ENCODE measurements around the gene CSF3R.
"Not testable (repeated sequence)": the region's sequence is repeated elsewhere in the genome, so short reads cannot be mapped to it uniquely, and the experiment has no call there.

The CSF3R gene

DNA sequence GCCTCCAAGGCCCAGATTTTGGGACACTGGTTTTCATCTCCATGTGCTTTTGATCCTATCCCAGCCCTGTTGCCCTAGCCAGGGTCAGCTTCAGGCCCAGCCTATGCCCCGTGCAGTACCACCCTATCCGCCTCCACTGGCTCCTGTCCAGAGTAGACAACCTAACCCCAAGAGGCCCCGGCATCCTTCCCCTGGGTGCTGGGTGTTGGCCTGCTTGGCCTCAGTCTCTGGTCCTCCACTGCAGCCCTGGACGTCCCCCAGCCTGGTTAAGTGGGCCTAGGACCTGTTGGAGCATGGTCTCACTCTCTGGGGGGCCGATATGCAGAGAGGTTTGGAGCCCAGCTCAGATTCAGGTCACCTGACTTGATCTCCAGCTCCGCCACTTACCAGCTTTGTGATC is 1.6 kb downstream of the CSF3R start:
- DNase-seq (ENCODE audit: low spot score) = no peak

DNA sequence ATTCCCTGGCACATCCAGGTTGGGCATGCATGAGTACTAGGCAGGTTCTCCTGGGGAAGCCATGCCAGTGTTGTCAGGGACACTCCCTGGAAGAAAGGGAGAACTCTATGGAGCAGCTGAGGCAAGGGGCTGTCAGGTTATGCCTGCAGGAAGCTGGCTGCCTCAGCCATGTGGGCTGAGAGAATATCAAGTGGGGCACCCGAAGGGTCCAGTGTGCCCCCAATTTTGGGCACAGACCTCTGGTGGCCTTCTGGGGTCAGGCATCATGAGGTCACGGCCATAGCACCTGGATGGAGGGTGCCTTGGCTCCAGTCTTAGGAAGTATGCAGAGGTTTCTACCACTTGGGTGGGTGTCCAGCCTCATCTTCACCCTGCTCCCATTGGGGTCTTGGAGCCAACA is 2.6 kb downstream of the CSF3R start:
- DNase-seq (ENCODE audit: low spot score) = no peak

DNA sequence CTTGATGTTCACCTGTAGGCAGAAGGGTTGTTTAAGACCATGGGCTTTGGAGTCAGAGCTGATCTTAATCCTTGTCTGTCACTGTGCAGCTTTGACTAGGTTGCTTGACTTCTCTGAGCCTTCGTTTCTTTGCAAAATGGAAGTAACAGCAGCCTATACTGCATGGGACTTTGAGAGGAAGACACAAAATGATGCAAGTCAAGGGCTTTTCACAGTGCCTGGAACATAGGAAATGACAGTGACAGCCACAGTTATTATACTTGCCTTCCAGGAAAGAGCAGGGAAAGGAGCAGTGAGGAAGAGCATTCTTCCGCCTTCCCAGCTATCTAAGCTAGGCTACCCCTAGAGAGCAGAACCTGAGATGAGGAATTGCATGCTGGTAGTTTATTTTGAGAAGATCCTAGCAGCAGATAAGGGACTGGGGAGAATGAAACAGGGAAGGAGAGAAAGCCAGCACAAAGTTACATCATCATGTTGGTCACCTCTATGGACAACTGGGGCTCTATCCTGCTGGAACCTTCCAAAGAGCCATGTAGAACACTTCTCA is 3.1 kb downstream of the CSF3R start:
- no peak for DNase-seq (ENCODE audit: low spot score)

DNA sequence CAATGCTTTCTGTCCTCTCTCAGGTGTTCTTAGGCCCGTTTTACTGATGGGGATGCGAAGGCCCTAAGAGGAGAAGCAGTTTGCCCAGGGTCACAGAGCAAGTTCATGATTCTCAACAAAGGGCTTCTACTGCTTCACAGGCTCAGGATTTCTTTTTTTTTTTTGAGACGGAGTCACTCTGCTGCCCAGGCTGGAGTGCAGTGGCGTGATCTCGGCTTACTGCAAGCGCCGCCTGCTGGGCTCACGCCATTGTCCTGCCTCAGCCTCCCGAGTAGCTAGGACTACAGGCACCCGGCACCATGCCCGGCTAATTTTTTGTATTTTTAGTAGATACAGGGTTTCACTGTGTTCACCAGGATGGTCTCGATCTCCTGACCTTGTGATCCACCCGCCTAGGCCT is 5.1 kb downstream of the CSF3R start:
- not testable (repeated sequence) for DNase-seq (ENCODE audit: low spot score)

GRCh38 chr1:36476945-36477344 is 5.8 kb downstream of the CSF3R start:
- no peak for DNase-seq (ENCODE audit: low spot score)

DNA sequence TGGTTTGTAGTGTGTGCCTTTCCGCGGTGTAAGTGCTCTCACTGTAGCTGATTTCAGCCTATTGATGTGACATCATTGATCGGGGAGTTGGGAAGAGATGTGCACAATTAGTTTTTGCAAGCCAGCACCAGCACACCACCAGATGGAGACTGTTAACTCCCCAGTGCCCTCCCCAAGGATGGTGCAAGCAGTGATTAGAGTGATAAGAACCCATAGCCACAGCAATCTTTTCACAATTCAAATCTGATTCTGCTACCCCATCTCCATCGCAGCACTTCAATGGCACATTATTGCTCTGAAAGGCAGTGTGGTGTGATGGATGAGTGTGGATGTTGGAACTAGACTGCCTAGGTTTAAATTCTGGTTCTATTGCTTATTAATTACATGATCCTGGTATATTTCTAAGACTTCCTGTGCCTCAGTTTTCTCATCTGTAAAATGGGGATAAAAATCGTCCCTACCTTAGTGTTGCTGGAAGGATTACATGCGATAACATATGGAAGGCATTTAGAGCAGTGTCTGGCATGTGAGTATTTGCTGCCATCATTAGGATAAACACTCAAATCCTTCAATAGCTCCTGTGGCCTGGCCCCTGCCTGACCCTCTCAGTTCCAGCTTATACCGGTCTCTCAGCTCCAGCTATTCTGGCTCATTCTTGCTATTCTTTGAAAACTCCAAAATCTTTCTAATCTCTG is 6.7 kb downstream of the CSF3R start:
- DNase-seq (ENCODE audit: low spot score) = no peak

- DNase-seq (ENCODE audit: low spot score) = no peak
Observed at GRCh38 chr1:36475341-36475740, 7.4 kb downstream of the CSF3R start.

DNA sequence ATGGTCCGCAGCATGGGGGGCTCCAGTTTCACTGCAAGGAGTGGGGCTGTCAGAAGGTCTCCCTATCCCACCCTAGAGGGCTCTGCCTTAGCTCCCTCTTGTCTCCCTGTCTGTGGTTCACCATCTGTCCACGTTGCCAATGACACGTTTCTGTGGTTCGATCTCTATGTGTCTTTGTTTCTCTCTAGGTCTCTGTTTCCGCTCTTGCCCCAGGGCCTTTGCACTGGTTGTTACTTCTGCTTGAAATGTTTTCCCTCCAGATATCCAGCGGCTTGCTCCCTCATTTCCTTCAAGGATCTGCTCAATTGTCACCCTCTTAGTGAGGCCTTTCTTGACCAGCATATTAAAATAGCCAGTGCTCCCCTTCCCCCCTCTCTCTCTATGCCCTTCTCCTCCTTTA is 10.1 kb downstream of the CSF3R start:
- no peak for DNase-seq (ENCODE audit: low spot score)

GRCh38 chr1:36471830-36472641 is 10.7 kb downstream of the CSF3R start:
- DNase-seq (ENCODE audit: low spot score) = no peak

- no peak for DNase-seq (ENCODE audit: low spot score)
Observed at GRCh38 chr1:36469163-36469562, 13.6 kb downstream of the CSF3R start.

DNA sequence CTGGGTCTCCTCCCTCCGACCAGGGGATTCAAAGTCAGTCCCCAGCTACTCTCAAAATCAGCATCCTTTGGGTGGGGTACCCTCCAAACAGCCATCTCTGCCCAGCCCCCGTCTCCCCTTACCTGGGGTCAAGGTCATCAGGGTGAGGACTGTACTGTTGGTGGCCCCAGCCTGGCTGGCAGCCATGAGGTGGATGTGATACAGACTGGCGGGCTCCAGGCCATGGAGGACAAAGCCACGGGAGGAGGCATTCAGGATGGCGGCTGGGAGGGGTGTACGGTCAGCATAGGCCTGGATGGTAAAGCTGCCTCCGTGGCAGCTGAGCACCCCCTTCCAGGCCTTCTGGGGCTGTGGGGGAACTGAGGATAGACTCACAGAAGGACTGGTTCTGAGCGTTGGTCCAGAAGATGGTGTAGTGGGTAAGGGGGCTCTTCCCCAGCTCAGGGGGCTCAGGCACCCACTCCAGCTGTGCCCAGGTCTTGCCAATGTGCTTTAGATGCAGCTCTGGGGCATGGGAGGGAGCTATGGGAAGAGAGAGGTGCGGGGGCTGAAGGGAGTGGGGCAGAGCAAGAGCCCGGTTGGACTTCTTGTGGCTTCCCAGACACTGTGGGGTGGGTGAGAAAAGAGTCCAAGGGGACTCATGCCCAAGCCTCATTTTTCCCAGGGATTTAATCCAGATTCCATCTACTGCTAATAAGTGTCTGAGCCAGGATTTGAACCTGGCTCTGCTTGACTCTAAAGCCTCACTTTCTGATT is 14.8 kb downstream of the CSF3R start:
- no peak for DNase-seq (ENCODE audit: low spot score)

DNA sequence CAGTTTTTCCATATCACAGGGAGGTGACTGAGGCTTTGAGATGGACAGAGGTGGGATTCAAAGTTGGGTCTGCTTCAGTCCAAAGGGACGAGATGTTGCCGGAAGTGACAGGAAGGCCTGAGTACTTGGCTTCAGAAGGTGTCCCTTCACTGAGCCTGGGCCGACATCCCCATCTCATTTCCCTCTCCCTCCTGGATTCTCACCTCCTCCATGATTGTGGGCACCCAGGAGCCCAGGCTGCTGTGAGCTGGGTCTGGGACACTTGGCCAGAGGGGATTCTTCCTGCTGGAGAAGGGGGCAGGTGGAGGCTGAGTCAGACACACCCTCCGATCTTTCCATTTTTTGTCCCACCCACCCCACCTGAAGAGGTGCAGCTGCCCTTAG is 15.7 kb downstream of the CSF3R start:
- no peak for DNase-seq (ENCODE audit: low spot score)

- DNase-seq (ENCODE audit: low spot score) = no peak
Observed at GRCh38 chr1:36466370-36467026, 16.2 kb downstream of the CSF3R start.

DNA sequence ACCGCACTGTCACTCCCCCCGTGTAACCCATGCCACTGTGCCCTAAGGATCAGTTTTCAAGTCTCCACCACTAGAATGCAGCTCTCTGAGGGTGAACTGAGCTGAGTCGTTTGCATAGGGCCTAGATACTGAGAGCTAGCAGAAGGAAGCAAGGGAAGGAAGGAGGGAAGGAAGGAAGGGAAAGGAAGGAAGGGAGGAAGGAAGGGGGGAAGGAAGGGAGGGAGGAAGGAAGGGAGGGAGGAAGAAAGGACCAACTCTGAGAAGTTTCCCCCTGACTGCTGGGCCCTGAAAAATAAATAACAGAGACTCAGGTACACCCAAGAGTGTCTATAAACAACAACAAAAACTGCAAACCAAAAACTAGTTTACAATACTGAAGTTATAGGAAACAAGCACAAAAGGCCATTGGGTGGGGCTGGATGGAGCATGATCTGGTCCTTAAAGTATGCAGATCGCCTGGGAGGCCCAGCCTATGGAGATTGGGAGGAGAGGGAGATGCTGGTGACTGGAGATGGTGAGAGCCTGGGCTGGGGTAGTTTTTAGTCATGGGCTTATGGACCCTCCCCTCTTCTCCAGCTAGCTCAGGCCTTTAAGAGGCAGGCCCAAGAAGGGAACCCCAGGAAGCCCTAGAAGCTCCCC is 16.9 kb downstream of the CSF3R start:
- peak; percentile 68 for DNase-seq (ENCODE audit: low spot score)

- no peak for DNase-seq (ENCODE audit: low spot score)
Observed at GRCh38 chr1:36464605-36465393, 17.9 kb downstream of the CSF3R start.

GRCh38 chr1:36463803-36464604 is 18.7 kb downstream of the CSF3R start, which contains the start of gene MRPS15:
Gene MRPS15, minus strand, starts transcription at chr1:36464384. Its CDS starts 109 bp downstream, at chr1:36464275.
- peak; percentile 97 for DNase-seq (ENCODE audit: low spot score)

DNA sequence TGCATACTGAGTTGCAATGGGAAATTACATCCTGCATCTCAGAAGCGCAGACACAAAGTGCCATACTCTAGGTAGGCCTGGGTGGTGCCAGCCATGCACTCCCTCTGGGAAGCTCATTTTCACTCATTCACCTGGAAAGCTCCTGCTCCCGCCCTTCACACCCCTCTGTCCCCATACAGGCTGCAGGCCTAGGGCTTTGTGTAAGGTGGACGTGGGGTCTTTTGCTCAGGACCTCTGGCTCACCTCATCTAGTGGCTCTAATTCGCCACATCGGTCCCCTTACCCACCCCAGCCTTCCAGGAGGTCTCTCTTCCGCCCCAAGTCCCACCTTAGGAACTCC is 19.3 kb downstream of the CSF3R start:
- DNase-seq (ENCODE audit: low spot score) = no peak

DNA sequence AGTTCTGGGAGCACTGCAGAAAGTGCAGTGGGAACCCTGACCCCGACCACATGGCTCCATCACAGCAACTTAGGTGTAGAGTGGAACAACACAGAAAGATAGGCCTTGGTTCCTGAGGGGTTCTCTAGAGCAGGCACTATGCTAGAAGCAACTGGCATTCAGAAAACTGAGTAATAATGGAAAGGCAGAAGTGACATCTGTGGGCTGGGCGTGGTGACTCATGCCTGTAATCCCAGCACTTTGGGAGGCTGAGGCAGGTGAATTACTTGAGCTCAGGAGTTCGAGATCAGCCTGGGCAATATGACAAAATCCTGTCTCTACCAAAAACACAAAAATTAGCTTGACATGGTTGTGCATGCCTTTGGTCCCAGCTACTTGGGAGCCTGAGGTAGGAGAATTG is 23.8 kb downstream of the CSF3R start:
- no peak for DNase-seq (ENCODE audit: low spot score)

DNA sequence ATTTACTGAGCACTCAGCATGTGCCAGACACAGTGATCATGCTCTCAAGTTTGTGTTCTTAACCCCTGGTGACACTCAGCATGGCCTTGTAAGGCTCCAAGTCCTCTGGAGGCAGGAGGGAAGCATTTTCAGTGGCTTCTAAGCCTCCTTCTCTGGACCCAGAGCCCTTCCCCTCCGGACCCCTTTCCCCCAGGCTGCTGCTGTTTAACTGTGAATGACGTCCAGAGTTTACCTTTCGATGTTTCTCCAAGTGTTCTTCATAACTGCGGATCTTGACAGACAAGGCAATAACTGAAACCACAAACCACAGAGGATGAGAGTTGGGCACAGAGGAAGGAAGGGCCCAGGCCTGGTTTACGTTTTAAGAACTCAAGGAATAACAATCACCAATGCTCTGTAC is 25.0 kb downstream of the CSF3R start:
- no peak for DNase-seq (ENCODE audit: low spot score)

DNA sequence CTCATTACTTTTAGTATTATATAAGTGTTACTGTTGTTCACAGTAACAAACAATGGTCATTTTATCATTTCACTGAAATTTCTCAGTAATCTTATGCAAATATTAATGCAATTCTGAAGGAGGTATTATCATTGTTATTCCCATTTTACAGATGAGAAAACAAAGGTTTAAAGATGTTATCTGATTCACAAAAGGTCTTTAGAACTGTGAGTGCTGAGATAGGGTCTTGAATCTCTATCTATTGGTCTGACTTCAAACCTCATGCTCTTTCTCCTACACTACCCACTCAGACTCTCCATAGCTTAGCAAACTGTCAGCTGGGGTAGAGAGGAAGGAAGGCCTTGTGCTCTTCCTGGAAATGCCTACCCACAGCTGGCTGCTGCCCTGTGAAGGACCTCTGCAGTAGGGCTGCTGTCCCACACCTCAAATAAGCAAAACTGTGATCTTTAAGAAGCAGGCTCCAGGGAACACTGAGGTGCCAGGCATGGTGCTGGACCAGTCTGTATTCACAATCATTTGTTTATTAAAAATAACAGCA is 26.3 kb downstream of the CSF3R start:
- no peak for DNase-seq (ENCODE audit: low spot score)

Data from GM03348 (cell line).